Measurements from ENCODE around the gene PHACTR1. TPM values are rescaled to one million over a fixed set of nuclear protein-coding genes. Genes with fewer than 3 reads are reported as not detected.

PHACTR1 gene
- total RNA-seq, 1 donor from 2014 or later = 2.2 TPM

GRCh38 chr6:12916006-12916405 is 199.4 kb downstream of the PHACTR1 start:
- Histone ChIP-seq H3K36me3 (ENCODE audit: control insufficient read depth, insufficient read depth, low read length) (no peaks in the 10 kb centered on the region), H3K27me3 (ENCODE audit: control insufficient read depth, insufficient read depth, low read length) (no peaks in the 10 kb centered on the region), H3K4me3 (ENCODE audit: low read depth, low read length) (no peak overlapping the region)
- TF ChIP-seq CTCF (IDR thresholded peaks at IDR 0.05; ENCODE audit: insufficient read depth, low read length, poor library complexity, severe bottlenecking) = no peak
- DNase-seq (ENCODE audit: low read depth) = no peak

- Histone ChIP-seq H3K4me3 (ENCODE audit: low read depth, low read length) (no peak overlapping the region), H3K27me3 (ENCODE audit: control insufficient read depth, insufficient read depth, low read length) (no peaks in the 10 kb centered on the region), H3K36me3 (ENCODE audit: control insufficient read depth, insufficient read depth, low read length) (no peaks in the 10 kb centered on the region)
- TF ChIP-seq CTCF (IDR thresholded peaks at IDR 0.05; ENCODE audit: insufficient read depth, low read length, poor library complexity, severe bottlenecking) = no peak
- no peak for DNase-seq (ENCODE audit: low read depth)
These were observed 200.0 kb downstream of the PHACTR1 start for GRCh38 chr6:12916420-12917136.

GRCh38 chr6:12921467-12921866 is 204.9 kb downstream of the PHACTR1 start:
- no peak for TF ChIP-seq CTCF (IDR thresholded peaks at IDR 0.05; ENCODE audit: insufficient read depth, low read length, poor library complexity, severe bottlenecking)
- Histone ChIP-seq H3K27me3 (ENCODE audit: control insufficient read depth, insufficient read depth, low read length) (no peaks in the 10 kb centered on the region), H3K36me3 (ENCODE audit: control insufficient read depth, insufficient read depth, low read length) (no peaks in the 10 kb centered on the region), H3K4me3 (ENCODE audit: low read depth, low read length) (no peak overlapping the region)
- no peak for DNase-seq (ENCODE audit: low read depth)

- no peak for DNase-seq (ENCODE audit: low read depth)
- TF ChIP-seq CTCF (IDR thresholded peaks at IDR 0.05; ENCODE audit: insufficient read depth, low read length, poor library complexity, severe bottlenecking) = no peak
- Histone ChIP-seq H3K4me3 (ENCODE audit: low read depth, low read length) (no peak overlapping the region), H3K36me3 (ENCODE audit: control insufficient read depth, insufficient read depth, low read length) (no peaks in the 10 kb centered on the region), H3K27me3 (ENCODE audit: control insufficient read depth, insufficient read depth, low read length) (no peaks in the 10 kb centered on the region)
These were observed 207.2 kb downstream of the PHACTR1 start for GRCh38 chr6:12923644-12924235.

- H3K27me3 ChIP-seq (ENCODE audit: control insufficient read depth, insufficient read depth, low read length) = no peaks in the 10 kb centered on the region
- H3K36me3 ChIP-seq (ENCODE audit: control insufficient read depth, insufficient read depth, low read length) = no peaks in the 10 kb centered on the region
- H3K4me3 ChIP-seq (ENCODE audit: low read depth, low read length) = no peak overlapping the region
- TF ChIP-seq CTCF (IDR thresholded peaks at IDR 0.05; ENCODE audit: insufficient read depth, low read length, poor library complexity, severe bottlenecking) = no peak
- no peak for DNase-seq (ENCODE audit: low read depth)
These were observed 208.3 kb downstream of the PHACTR1 start for GRCh38 chr6:12924911-12925310.

GRCh38 chr6:12927746-12928145 is 211.2 kb downstream of the PHACTR1 start:
- no peak overlapping the region for H3K4me3 ChIP-seq (ENCODE audit: low read depth, low read length)
- no peaks in the 10 kb centered on the region for H3K36me3 ChIP-seq (ENCODE audit: control insufficient read depth, insufficient read depth, low read length)
- DNase-seq (ENCODE audit: low read depth) = no peak
- H3K27me3 ChIP-seq (ENCODE audit: control insufficient read depth, insufficient read depth, low read length) = no peaks in the 10 kb centered on the region
- TF ChIP-seq CTCF (IDR thresholded peaks at IDR 0.05; ENCODE audit: insufficient read depth, low read length, poor library complexity, severe bottlenecking) = no peak
